PC-9 (cell line): ENCODE results near the gene TXNDC8. TPM values are rescaled to one million over a fixed set of nuclear protein-coding genes. Genes with fewer than 3 reads are reported as not detected.

Source experiments
- BruUV-seq: library from RNA; stranded (reverse); fragments of 400-500 nt; replicated peaks from 2 replicates; lab custom pipeline; 2021; lab: Mats Ljungman, UMichigan
- CTCF ChIA-PET: fragments of 300-600 bp; sonication (Branson Sonifier 250); formaldehyde crosslinking; loops from one replicate; lab custom pipeline; 2022; ENCODE audit warnings: antibody characterized with exemption; lab: Charles Lee
- POLR2A ChIA-PET: fragments of 300-600 bp; sonication (Branson Sonifier 250); formaldehyde crosslinking; loops from one replicate; lab custom pipeline; 2022; ENCODE audit warnings: antibody characterized with exemption; ENCODE audit not compliant: unreplicated experiment; lab: Charles Lee
- DNase-seq, 2 experiments: peaks; one replicate each; pipeline versions ENCODE4 v3.0.0 to v3.0.0-alpha.2; 2015 to 2022; ENCODE audit warnings: mixed read lengths in 1 of 2
- H2AFZ ChIP-seq: fragments of 200-600 bp; sonication (generic); 2 replicates; pipeline ENCODE4 v1.8.1; 2017; ENCODE audit warnings: antibody characterized with exemption
- H3F3A ChIP-seq: fragments of 200-600 bp; sonication (generic); 2 replicates; pipeline ENCODE4 v1.8.1; 2017; ENCODE audit warnings: antibody characterized with exemption, mild to moderate bottlenecking, low read depth; ENCODE audit not compliant: insufficient read depth
- H3K27ac ChIP-seq: fragments of 200-600 bp; sonication (generic); 2 replicates; pipeline ENCODE4 v1.6.1; 2016; ENCODE audit warnings: mixed run types
- H3K27me3 ChIP-seq: fragments of 200-600 bp; sonication (generic); 2 replicates; pipeline ENCODE4 v1.6.1; 2016; ENCODE audit warnings: low read depth, mixed run types; ENCODE audit not compliant: insufficient read depth
- H3K36me3 ChIP-seq: fragments of 200-600 bp; sonication (generic); 2 replicates; pipeline ENCODE4 v1.6.1; 2016; ENCODE audit warnings: low read depth, mixed run types
- H3K4me1 ChIP-seq: fragments of 200-600 bp; sonication (generic); replicated peaks from 2 replicates; pipeline ENCODE4 v1.6.1; 2016; ENCODE audit warnings: mixed run types; ENCODE audit not compliant: insufficient read depth
- H3K4me2 ChIP-seq: fragments of 200-600 bp; sonication (generic); 2 replicates; pipeline ENCODE4 v1.6.1; 2017; ENCODE audit warnings: mixed run types
- H3K4me3 ChIP-seq: fragments of 200-600 bp; sonication (generic); 2 replicates; pipeline ENCODE4 v1.6.1; 2016; ENCODE audit warnings: mixed run types
- H3K79me2 ChIP-seq: fragments of 200-600 bp; sonication (generic); 2 replicates; pipeline ENCODE4 v1.6.1; 2017; ENCODE audit warnings: low read depth, mixed run types
- H3K9me2 ChIP-seq: fragments of 200-600 bp; sonication (generic); 2 replicates; pipeline ENCODE4 v1.8.1; 2017; ENCODE audit warnings: mild to moderate bottlenecking; ENCODE audit not compliant: insufficient read depth
- H3K9me3 ChIP-seq: fragments of 200-600 bp; sonication (generic); 2 replicates; pipeline ENCODE4 v1.8.1; 2016; ENCODE audit warnings: low read depth; ENCODE audit not compliant: insufficient read depth
- H4K20me1 ChIP-seq: fragments of 200-600 bp; sonication (generic); 2 replicates; pipeline ENCODE4 v1.8.1; 2017; ENCODE audit not compliant: insufficient read depth
- CTCF ChIP-seq: fragments of 200-600 bp; sonication (generic); conservative IDR thresholded peaks from 2 replicates; pipeline ENCODE4 v1.6.1; 2017; ENCODE audit warnings: mixed run types, antibody characterized with exemption, mild to moderate bottlenecking, moderate library complexity
- EZH2 ChIP-seq: fragments of 200-600 bp; sonication (generic); IDR thresholded peaks from 2 replicates; pipeline ENCODE4 v1.8.0; 2017; ENCODE audit warnings: antibody characterized with exemption, low read depth
- intact Hi-C: fragments of 100-400 bp; cut with micrococcal nuclease; formaldehyde crosslinking; loops from one replicate; pipeline ENCODE4 v1.10.0; 2022; ENCODE audit not compliant: unreplicated experiment
- total RNA-seq: library from RNA; stranded (reverse); gene quantifications from 2 replicates; pipeline ENCODE4 v1.2.3, GENCODE V29; 2021

The TXNDC8 gene
- total RNA-seq, 1 experiment from 2014 or later, result not detected

GRCh38 chr9:110343551-110343950 is 5.9 kb upstream of the TXNDC8 start:
- Histone ChIP-seq H3K9me3 (no peaks in the 10 kb centered on the region), H3K79me2 (no peaks in the 10 kb centered on the region), H3K4me1 (no peaks in the 10 kb centered on the region), H3K4me2 (no peak overlapping the region), H2AFZ (no peak overlapping the region), H3K36me3 (no peaks in the 10 kb centered on the region), H3K4me3 (no peak overlapping the region), H3K27ac (no peak overlapping the region), H4K20me1 (no peaks in the 10 kb centered on the region), H3K27me3 (no peaks in the 10 kb centered on the region), H3F3A (no peaks in the 10 kb centered on the region), H3K9me2 (no peaks in the 10 kb centered on the region)
- POLR2A ChIA-PET, result no interaction called here
- no peak for TF ChIP-seq CTCF
- TF ChIP-seq EZH2, result no peak
- intact Hi-C loops, result no loop called here
- CTCF ChIA-PET, result interaction anchor here (0.7 kb wide), 1 partner anchor 490 kb away, joined by 3 read pairs; no protein-coding TSS in a partner anchor
- no TSS peak for BruUV-seq
- no peak for DNase-seq

- CTCF ChIA-PET, result interaction anchor here (1.3 kb wide), 1 partner anchor 11 kb away, joined by 5 read pairs; no protein-coding TSS in a partner anchor
Measured at GRCh38 chr9:110340306-110340705, 2.6 kb upstream of the TXNDC8 start.

GRCh38 chr9:110338143-110338542 is 480 bp upstream of the TXNDC8 start:
- Histone ChIP-seq H3K79me2 (no peaks in the 10 kb centered on the region), H3K27ac (no peak overlapping the region), H4K20me1 (no peaks in the 10 kb centered on the region), H3K4me1 (no peaks in the 10 kb centered on the region), H3F3A (no peaks in the 10 kb centered on the region), H3K36me3 (no peaks in the 10 kb centered on the region), H3K4me2 (no peak overlapping the region), H3K4me3 (no peak overlapping the region), H3K9me2 (no peaks in the 10 kb centered on the region; the same call in 1 of the 2 replicates), H3K9me3 (no peaks in the 10 kb centered on the region), H2AFZ (no peak overlapping the region), H3K27me3 (no peaks in the 10 kb centered on the region)
- ChIA-PET CTCF (no interaction called here), POLR2A (no interaction called here)
- BruUV-seq, result no TSS peak
- DNase-seq, result no peak
- TF ChIP-seq EZH2 (no peak), CTCF (no peak)
- intact Hi-C loops, result no loop called here

More at GRCh38 chr9:110340306-110340705, 2.6 kb upstream of the TXNDC8 start:
- no peak for TF ChIP-seq EZH2
- TF ChIP-seq CTCF, result peak; percentile 43; the same call in 1 of the 2 replicates
- no peaks in the 10 kb centered on the region for H3K36me3 ChIP-seq
- H3K27ac ChIP-seq, result no peak overlapping the region
- no peaks in the 10 kb centered on the region for H3K9me3 ChIP-seq
- H3K4me1 ChIP-seq, result no peaks in the 10 kb centered on the region
- POLR2A ChIA-PET, result no interaction called here
- H3K9me2 ChIP-seq, result no peaks in the 10 kb centered on the region; the same call in 1 of the 2 replicates
- H3K4me2 ChIP-seq, result no peak overlapping the region
- no peak overlapping the region for H3K4me3 ChIP-seq
- no peaks in the 10 kb centered on the region for H3K79me2 ChIP-seq
- H2AFZ ChIP-seq, result no peak overlapping the region
- H3K27me3 ChIP-seq, result no peaks in the 10 kb centered on the region
- no peak for DNase-seq
- H4K20me1 ChIP-seq, result no peaks in the 10 kb centered on the region
- intact Hi-C loops, result no loop called here
- H3F3A ChIP-seq, result no peaks in the 10 kb centered on the region
- no TSS peak for BruUV-seq
